Fibroblast of mammary gland (primary cell): ENCODE data around the gene NTN1.
"Not testable (repeated sequence)": the region's sequence is repeated elsewhere in the genome, so short reads cannot be mapped to it uniquely, and the experiment has no call there.

ENCODE experiments used
- DNase-seq: peaks from one replicate; pipeline ENCODE4 v3.0.0-alpha.2; 2010; ENCODE audit warnings: low read depth
- H3K4me3 ChIP-seq: 2 replicates; pipeline ENCODE4 v1.5.1; 2011; ENCODE audit warnings: low read depth, mild to moderate bottlenecking, low read length, moderate library complexity; ENCODE audit not compliant: control insufficient read depth
- TF ChIP-seq, protein P1 (sequence below): conservative IDR thresholded peaks from 2 replicates; pipeline ENCODE4 v1.5.1; 2011; ENCODE audit warnings: low read depth, low read length, inconsistent platforms; ENCODE audit not compliant: control insufficient read depth, insufficient read depth

NTN1 gene

DNA sequence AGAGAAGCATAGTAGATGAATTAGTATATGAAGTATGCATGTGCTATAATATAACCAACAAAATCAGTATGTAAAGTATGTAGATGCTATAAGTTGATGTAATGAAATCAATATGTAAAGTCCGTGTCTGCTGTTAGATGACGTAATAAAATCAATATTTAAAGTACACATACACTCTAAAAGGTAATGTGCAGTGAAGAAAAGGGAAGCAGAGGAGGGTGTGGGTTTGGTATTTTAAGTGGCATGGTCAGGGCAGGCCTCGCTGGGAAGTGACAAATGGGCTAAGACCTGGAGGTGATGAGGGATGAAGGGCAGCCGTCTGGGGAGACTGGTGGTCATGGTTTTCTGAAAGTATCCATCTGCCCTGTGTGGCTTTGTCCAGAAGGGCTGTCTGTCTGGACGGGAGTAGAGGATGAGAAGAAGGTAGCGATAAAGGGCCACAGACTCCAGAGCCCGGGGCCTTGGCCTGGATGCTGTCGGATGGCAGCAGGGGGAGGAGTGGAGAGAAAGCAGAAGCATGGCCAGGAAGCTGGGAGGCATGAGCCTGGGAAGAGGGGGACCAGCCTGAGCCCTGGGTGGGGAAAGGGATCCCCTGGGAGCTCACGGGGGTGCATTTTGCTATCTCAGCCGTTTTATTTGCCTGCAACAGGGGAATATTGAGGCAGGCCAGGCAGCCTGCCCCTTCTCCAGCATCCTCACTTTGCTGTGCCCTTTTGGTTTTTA lies 121.6 kb downstream of the NTN1 start:
- no peak for DNase-seq
- TF ChIP-seq, protein P1, sequence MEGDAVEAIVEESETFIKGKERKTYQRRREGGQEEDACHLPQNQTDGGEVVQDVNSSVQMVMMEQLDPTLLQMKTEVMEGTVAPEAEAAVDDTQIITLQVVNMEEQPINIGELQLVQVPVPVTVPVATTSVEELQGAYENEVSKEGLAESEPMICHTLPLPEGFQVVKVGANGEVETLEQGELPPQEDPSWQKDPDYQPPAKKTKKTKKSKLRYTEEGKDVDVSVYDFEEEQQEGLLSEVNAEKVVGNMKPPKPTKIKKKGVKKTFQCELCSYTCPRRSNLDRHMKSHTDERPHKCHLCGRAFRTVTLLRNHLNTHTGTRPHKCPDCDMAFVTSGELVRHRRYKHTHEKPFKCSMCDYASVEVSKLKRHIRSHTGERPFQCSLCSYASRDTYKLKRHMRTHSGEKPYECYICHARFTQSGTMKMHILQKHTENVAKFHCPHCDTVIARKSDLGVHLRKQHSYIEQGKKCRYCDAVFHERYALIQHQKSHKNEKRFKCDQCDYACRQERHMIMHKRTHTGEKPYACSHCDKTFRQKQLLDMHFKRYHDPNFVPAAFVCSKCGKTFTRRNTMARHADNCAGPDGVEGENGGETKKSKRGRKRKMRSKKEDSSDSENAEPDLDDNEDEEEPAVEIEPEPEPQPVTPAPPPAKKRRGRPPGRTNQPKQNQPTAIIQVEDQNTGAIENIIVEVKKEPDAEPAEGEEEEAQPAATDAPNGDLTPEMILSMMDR = no peak

DNA sequence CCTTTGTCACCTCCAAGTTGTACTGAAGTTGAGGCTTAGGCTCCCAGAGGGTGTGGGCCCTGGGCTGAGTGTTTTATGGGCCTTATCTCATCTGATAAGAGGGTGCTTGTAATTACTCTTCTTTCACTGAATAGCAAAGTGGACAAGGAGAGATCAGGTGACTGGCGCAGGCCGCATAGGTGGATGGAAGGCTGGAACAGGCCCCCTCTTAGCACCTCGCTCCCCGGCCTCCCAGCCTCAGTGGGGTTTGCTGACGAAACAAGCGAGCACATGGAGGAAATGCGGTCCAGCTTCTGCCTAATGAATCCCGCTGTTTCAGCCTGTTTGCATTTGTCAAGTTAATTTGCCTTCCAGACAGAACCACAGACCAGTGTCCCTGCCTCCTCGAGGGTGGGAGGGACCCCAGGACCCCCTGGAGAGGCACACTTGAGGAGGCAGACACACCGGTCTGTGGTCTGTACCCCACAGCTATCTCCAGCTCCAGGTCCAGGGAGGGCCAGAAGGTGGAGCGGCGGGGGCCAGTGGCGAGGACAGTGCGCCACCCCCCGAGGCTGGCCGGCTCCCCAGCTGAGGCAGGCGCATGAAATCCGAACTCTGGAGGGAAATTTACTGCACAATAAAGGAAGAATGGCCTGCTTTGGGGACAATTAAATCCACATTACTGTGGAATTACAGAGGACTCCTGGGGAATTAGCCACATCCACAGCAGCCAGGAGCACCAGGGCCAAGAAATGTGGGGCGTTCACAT lies 123.4 kb downstream of the NTN1 start:
- H3K4me3 ChIP-seq = no peak overlapping the region
- TF ChIP-seq, protein P1 = no peak
- DNase-seq = no peak

More for the DNA sequence above, 121.6 kb downstream of the NTN1 start:
- no peak overlapping the region for H3K4me3 ChIP-seq

DNA sequence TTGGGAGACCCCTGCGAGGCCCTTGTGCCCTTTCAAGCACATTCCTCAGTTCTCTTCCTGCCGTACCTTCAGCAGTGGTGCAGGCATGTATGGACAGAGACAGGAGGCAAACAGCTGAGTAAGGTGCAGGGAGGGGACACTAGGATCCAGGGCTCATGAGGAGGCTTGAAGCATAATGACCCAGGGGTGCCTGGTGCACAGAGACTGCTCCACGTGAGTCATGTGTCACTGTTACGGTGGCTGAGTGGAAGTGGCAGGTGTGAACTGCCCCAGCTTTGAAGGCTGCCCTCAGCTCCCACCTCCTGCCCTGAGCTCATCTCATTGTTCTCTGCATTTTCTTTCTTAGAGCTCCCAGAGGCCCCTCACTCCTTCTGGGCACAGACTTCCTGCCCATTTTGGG lies 124.8 kb downstream of the NTN1 start:
- DNase-seq = no peak
- no peak overlapping the region for H3K4me3 ChIP-seq
- TF ChIP-seq, protein P1 = no peak

DNA sequence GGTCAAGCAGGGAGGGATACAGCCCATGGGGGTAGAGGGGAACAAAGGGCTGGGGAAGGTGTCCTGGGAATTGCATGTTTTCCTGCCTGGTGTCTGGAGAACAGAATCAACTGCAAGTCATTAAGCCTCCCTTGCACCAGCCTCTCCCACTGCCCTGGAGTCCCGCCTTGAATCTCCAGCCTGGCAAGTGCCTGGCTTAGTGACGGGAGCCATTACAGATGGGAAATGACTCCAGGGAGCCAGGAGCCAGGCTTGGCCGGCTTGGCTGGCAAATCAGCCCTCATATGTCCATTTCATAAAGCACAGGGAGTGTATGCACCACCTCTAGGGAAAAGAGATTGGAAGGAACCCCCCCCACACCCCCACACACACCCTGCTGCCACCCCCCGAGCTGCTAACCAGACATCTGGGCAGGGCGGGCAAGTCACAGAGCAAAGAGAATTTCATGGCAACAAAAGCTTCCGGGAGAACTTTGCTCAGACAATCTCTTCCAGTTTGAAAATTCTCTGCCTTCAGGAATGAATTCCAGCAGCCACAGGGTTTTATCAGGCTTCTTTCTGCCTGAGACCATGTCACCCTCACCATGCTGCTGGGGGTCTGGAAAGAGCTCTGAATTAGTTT lies 127.7 kb downstream of the NTN1 start:
- TF ChIP-seq, protein P1 = no peak
- DNase-seq = no peak
- H3K4me3 ChIP-seq = no peak overlapping the region

DNA sequence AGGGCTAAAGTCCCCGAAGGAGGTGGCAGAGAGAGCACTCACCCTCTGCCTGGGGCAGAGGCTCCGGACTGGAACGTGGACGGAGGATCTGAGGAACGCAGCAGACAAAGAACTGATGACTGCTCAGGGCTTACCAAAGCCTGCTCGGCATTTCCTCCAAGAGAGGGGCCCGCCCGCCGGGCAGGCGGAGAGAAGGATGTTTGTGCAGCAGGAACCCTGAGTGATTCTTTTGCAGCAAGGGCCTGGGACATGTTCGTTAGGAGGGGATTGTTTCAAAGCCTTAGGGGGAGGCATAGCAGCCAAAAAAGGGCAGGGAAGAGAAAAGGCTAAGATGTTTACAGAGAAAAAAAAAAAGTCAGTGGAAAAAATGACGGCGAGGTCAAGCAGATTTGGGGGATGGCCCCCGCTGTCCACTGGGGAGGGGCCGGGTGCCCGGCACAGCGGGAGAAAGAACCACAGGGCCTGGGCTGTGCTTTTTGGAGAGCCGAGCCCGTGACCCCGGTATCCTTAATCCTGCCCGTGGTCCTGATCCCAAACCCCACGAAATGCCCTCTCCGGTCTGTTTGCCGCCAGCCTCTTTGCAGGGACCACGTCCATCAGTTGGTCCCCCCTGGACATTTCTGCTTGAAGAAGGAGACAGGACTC lies 129.3 kb downstream of the NTN1 start:
- TF ChIP-seq, protein P1 = no peak
- no peak overlapping the region for H3K4me3 ChIP-seq
- no peak for DNase-seq

DNA sequence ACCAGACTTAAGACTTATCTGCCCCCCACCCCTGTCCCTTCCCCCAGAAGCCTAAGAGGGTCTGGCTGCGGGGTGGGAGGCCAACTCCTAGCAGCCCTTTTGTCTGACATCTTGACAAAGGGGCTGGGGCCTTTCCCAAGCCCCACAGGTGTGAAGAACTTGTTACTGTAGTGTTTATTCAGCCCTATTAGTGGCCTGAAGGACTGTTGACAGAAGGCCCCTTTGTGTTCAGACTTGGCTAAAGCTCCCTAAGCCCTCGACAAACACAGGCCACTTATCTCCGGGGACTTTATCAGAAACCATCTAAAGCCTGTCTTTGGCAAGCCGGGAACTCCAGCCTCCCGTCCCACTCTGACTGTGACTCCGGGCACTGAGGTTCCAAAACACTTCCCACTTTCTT lies 129.8 kb downstream of the NTN1 start:
- H3K4me3 ChIP-seq = no peak overlapping the region
- TF ChIP-seq, protein P1 = no peak
- no peak for DNase-seq

DNA sequence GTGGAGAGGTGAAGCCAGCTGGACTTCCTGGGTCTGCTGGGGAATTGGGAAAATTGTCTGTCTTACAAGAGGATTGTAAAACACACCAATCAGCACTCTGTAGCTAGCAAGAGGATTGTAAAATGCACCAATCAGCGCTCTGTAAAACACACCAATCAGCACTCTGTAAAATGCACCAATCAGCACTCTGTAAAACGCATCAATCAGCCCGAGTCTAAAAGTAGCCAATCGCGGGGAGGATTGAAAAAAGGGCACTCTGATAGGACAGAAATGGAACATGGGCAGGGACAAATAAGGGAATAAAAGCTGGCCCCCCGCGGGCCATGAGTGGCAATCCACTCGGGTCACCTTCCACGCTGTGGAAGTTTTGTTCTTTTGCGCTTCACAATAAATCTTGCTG lies 130.4 kb downstream of the NTN1 start:
- H3K4me3 ChIP-seq, DNase-seq: not testable (repeated sequence)
